NK-92 (cell line): ENCODE results near the gene INSYN2A.

Experiments used
- DNase-seq: peaks from one replicate; lab custom pipeline; 2025; ENCODE audit not compliant: unreplicated experiment; lab: John Stamatoyannopoulos, UW

The INSYN2A gene

GRCh38 chr10:127195571-127196281 lies 665 bp downstream of the INSYN2A start:
- no peak for DNase-seq

DNA sequence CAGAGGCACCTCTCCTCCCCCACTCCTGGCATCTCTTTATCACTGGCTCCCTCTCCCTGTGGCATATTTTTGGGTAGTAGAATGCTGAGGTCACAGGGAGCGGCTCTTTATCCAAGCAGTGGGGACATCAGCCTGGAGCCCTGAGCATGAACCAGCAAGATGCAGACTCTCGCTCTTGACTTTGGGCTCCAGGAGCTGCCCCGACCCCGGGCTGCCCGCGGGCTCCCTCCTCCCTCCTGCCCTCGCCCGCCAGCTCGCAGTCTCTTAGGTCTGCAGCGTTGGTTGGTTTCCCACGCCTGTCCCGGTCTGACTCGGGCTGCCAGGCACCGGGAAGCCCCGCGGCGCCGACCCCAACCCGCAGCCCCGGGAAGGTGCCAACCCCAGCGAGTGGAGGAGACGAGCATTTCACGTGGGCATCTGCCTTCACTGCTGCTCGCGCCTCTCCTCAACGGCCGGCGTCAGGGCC lies 1.3 kb downstream of the INSYN2A start:
- DNase-seq, result no peak

- no peak for DNase-seq
Measured at GRCh38 chr10:127194599-127194998, 1.8 kb downstream of the INSYN2A start.

DNA sequence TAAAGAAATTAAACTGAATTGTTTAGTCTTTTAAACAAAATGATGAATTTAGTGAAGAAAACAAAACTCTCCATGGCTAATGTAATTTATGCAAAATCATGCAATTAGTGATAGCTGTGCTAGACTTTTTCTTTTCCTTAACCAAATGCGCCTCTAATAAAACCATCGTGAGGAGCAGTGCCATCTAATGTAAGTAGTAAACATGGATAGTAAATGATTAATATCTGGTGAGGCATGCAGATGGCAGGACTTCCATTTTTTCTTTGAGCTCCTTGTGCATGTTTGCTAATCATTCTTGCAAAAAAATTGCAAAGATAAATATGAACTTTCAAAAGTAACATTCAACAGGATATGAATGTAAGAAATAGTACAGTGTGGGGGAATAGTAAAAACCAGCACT lies 2.3 kb downstream of the INSYN2A start:
- DNase-seq, result no peak

DNA sequence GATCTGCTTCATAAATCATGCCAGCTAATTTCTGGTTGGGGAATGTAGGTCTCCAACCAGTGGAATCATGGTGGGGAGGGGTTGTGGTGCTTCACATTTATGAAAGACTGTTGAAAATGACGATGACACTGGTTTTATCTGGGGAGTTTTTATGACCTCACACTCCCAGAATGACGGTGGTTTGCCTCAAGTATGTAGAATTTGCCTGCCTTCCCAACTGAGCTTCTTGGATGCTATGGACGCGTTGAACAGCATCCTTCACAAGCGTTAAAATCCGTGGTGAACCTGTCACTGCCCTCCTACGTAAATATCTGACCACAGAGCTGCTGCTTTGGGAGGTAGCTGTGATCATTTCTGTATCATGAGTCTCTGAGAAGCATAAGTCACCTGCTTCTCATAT lies 3.3 kb downstream of the INSYN2A start:
- DNase-seq, result no peak

- no peak for DNase-seq
Measured at GRCh38 chr10:127190427-127190826, 6.0 kb downstream of the INSYN2A start.

- DNase-seq, result no peak
Measured at GRCh38 chr10:127189226-127189625, 7.2 kb downstream of the INSYN2A start.

GRCh38 chr10:127186813-127187212 lies 9.6 kb downstream of the INSYN2A start:
- no peak for DNase-seq

- DNase-seq, result no peak
Measured at GRCh38 chr10:127184582-127184981, 11.8 kb downstream of the INSYN2A start.

- no peak for DNase-seq
Measured at GRCh38 chr10:127182161-127182560, 14.2 kb downstream of the INSYN2A start.

DNA sequence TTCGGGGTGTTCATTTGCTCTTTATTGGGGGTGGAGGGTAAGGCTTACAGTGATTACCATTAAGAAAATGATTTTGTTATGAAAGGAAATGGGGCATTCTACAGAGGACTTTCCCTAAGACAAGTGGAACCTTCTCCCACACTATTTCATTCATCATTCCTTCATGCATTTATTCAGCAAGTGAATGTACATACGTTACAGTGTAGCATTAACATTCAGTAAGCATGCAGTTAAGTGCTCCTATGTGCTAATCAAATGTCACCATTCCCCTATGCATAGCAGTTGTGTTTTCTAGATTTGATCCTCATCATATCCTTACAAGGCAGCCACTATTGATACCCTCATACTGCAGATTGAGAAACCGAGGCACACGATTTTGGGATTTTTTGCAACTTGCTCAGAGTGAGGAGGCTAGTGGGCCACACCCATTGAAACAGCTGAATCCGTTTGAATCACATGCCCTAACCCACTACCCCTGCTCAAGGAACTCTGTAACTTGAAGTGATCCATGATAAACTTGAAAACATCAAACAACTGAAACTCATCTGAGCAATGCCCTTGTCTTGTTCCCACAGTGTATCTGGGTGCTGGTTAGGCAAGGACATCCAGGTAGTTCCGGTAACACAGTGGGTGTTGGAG lies 16.7 kb downstream of the INSYN2A start:
- no peak for DNase-seq

DNA sequence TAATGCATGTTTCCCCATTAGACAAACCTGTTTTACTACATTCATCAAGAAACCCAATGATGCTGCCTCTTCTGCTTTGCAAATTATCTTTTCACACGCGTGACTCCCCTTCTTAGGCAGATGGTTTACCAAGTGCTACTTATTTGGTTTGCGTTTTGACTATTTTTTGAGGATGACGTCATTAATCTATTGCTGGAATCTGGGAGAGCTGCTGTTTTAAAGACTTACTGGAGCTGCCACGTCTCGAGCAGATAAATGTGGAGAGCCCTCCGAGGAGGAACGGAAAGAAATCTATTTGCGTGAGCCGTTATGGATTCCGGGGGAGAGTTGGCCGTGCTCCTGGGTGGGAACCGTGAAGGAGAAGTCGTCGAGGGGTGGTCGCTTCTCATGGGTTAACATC lies 19.7 kb downstream of the INSYN2A start:
- no peak for DNase-seq

GRCh38 chr10:127175357-127176110 lies 20.9 kb downstream of the INSYN2A start:
- DNase-seq, result no peak

- no peak for DNase-seq
Measured at GRCh38 chr10:127174866-127175265, 21.5 kb downstream of the INSYN2A start.

GRCh38 chr10:127168261-127168660 lies 28.1 kb downstream of the INSYN2A start:
- DNase-seq, result no peak

- no peak for DNase-seq
Measured at GRCh38 chr10:127162841-127163240, 33.5 kb downstream of the INSYN2A start.

DNA sequence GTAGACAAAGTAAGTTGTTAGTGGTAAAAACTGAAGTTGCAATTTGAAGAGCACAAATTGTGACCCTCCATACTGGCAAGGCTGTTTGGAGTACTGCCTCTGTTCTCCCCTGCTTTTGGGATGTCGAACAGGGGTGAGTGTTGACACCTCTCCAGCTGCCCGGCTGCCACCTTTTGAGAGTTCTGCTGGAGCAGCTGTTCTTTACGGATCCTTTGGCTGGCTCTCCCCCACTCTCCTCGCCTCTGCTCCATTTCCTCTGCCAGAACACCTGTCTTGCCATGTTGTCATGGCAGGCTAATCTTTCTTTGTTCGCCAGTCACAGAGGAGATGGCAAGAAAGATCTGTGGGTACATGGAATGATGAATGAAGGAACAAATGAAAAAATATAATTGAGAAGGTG lies 34.9 kb downstream of the INSYN2A start:
- no peak for DNase-seq

- no peak for DNase-seq
Measured at GRCh38 chr10:127159648-127160245, 36.6 kb downstream of the INSYN2A start.

DNA sequence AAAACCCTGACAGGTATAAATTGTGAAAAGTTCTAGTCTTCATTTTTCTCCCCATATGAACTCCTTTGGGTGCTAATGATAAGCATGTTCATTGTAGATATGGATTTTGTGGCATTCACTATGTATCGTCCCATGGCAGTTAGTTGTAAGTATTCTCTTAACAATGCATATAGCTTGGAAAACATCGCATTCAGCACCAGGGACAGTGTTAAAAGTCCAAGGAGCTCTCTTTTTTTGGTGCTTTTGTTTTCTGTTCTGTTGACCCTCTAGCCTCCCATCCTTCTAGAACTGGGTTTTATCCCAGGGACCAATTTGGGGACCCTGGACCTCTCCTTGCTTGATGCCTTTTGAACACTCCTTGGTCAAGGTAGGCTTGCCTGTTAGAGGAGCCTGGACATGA lies 37.7 kb downstream of the INSYN2A start:
- no peak for DNase-seq

GRCh38 chr10:127157506-127158200 lies 38.7 kb downstream of the INSYN2A start:
- no peak for DNase-seq

DNA sequence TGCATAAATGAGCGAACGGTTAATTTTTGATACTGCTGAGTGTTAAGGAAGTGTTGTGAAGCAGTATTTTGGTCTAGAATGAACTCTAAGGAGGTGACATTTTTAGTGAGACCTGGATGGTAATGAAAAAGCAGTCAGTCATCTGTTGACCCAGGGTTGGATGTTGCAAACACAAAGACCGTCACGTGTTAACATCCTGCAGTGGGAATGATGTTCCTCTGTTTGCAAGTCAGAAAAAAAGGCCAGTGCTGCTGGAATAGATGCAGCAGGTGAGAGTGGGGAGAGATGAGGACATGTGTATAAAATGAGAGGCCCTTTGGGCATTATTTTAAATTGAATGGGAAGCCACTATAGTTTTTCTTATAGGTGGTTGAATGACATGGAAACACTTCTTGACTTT lies 39.3 kb downstream of the INSYN2A start:
- DNase-seq, result no peak
